Endometrial microvascular endothelial cells (primary cell): Measurements from ENCODE around the gene KAT2A. TPM values are rescaled to one million over a fixed set of nuclear protein-coding genes. Genes with fewer than 3 reads are reported as not detected.

Experiments
- in situ Hi-C: cut with HindIII; loops from 2 replicates; pipeline ENCODE4 v1.10.0; 2017; ENCODE audit warnings: low sequenced_read_pairs, low pct_unique_long_range_greater_than_20kb; ENCODE audit errors: inconsistent ontology term
- total RNA-seq: library from RNA; depleted of rRNA; stranded (reverse); fragments of >200 nt; gene quantifications from one replicate; pipeline ENCODE4 v1.2.3, GENCODE V29; 2015; ENCODE audit errors: inconsistent ontology term

Gene KAT2A
- total RNA-seq, 1 donor from 2014 or later = 15.9 TPM

DNA sequence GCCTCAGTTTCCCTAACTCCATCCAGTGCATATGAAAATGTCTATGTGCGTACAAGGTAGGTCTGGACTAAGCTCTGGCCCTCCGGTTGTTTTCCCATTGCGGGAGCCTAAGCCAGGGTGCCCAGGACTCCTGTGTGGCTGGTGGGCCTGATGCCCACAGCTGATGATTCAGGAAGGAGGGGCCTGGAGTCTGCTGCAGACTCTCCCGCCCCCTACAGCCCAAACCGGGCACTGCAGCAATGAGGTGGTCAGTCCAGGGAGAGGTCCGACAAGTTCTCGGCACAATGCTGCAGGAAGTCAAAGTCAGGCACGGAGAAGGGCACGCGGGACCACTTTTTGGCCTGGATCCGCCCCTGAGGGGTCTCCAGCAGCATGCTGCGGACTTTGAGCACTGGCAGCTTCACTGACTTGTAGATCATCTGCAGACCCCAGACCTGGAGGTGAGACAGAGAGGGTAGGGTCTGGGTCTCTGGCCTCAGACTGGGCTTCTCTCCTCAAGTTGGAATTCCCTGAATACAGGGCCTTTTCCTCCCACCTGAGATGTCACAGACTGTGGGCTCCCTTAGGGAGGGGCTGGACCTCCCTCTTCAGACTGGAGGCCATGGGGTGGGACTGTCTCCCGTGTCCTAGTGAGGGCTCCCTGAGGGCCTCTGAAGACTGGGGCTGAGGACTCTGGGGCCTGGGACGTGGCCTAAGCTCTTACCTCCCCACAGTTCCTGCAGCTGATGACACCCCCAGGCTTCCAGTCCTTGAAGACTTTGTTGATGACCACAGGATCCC lies 19.5 kb downstream of the KAT2A start:
- in situ Hi-C loops = loop anchor here (25.0 kb wide), 1 partner anchor 139 kb away; the partner anchor contains the start of gene CNP

DNA sequence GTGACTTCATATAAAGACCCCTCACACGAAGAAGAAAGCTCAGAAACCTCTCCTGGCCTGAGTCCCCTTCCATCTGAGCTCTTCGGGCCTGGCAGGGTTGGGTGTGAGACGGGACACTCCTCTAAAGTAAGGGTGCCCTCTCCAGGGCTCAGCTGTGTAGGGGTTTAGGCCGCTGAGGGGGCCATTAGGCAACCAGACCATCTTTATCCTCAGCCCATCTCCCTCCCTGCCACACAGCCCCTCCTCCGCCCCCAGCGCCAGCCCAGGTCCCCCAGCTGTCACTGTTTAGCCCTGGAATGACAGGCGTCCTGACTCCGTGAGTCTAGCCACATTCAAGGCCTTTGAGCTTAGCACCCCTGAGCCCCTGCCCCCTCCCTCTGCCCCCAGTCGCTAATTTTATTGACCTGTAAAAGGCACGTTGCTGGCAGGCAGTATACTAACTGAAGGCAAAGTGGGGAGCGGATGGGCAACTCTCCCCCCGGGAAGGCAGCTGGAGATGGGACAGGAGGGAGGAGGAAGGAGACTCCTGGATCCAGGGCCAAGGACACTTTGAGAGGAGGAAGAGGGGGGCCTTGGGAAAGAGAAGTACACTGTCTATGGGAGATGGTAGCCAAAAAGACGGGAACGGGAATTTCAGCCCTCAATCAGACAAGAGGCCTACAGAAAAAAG lies 22.3 kb downstream of the KAT2A start:
- in situ Hi-C loops = no loop called here

DNA sequence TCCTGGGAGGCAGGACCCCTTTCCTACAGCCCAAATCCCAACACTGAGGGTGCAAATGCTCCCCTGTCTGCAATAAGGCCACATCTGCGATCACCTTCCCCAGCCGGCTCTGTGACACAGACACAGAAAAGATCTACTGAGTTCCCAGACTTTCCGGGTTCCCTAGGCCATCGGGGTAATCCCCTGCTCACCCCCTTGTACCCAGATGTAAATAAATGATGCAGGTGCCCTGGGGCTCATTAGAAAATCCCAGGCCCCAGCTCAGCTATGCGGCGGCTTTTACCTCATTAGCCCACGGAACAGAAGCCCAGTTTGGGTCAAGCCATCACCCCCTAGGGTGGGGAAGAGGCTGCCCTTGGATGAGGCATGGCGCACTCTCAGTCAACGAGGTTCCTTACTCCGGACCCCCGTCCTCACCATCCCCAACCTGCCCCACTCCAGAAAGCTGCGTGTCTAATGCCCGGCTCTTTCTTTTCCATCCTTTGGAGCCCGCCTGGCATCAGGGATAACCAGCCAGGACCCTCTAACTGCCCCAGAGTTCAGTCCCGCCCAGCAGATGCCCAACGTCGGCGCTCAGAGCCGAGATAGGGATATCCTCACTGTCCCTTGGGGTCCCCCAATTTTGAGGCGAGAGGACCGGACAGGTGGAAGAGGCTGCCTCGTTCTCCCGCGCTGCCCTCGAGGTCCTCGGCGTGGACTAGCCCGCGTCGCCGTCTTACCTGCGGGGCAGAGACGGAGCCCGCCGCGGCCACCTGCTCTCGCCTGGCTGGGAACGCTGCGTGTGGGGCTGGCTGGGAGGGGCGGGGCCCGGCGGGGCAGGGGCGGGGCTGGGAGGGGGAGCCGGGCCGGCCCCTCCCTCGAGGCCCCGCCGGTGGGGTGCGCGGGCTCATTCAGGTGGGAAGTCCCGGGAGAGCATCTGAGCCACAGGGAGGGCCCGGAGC lies 23.2 kb downstream of the KAT2A start, which contains the start of gene ZNF385C:
TSS of gene ZNF385C (minus strand) at position 783 of the 941 bp plus-strand sequence. CDS start 35,417 bp downstream, outside the sequence.
- in situ Hi-C loops = no loop called here

GRCh38 chr17:42096360-42097111 lies 24.6 kb downstream of the KAT2A start:
- in situ Hi-C loops = no loop called here

DNA sequence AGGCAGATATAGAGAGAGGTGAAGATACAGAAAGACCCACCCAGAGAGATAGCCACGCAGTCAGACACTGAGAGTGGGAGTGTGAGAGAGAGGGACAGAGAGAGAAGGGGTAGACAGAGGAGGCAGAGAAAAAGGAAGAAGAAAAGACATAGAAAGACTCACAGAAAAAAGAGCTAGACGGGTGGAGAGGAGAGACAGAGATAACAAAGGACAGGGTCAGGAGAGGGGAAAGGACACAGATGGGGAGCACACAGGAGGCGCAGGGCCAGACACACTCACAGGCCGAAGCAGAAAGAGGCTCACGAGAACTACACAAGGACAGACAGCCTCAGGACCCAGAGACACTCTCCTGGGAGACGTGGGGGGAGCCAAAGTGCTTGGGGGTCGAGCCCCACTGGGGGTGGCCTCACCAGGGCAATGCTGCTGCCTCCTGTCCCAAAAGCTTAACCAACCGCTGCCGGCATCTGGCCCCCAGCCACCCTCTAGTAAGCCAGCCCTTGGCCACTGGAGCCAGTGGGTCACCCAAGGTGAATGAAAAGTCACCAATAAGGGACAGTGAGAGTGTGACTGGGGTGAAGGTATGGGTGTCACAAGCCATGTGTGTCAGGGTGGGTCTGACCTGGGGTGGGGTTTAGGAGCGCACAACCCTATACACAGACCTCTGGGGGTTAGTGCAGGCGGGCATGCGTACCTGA lies 26.6 kb downstream of the KAT2A start:
- in situ Hi-C loops = no loop called here

- in situ Hi-C loops = no loop called here
Observed at GRCh38 chr17:42092939-42093338, 28.2 kb downstream of the KAT2A start.

DNA sequence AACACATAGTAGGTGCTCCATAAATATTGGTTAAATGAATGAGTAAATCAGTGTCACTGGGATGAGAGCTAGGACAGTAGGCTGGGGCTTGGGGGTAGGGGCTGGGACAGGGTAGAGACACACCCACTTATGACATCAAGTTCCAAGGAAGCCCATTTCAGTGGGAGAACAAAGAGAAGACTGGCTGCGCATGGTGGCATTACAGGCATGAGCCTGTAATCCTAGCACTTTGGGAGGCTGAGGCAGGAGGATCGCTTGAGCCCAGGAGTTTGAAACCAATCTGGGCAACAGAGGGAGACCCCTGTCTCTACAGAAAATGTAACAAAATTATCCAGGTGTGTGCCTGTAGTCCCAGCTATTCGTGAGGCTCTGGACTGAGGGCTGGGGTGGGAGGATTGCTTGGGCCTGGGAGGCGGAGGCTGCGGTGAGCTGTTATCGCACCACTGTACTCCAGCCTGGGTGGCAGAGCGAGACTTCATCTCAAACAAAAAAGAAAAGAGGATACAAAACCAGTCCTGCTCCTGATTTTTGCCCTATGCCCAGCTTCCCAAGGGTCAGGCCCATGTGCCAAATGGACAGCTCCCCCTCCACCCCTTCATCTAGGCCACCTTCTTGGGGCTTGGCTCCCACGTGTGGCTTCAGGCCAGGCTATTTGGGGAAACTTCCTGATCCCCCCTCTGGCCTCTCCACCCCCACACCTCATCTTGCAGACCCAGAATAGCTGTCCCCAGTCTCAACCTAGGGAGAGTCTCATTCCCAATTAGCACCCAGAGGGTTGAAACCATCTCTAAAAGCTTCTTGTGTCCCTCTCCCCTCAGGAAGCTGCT lies 30.0 kb downstream of the KAT2A start:
- in situ Hi-C loops = no loop called here

DNA sequence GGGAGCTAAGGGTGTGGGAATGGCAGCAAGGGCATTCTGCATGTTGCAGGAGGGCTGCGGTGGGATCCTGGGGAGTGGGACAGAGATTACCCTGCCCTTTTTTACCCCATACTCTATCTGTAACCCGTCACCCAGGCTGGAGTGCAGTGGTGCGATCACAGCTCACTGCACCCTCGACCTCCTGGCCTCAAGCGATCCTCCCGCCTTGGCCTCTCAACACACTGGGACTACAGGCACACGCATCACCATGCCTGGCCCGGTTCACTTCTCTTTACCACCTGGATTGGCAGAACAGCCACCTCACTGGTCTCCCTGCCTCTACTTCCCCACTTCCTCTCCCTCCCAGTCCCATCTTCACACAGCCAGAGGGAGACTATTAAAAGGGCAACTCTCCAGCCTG lies 32.4 kb downstream of the KAT2A start:
- in situ Hi-C loops = no loop called here

DNA sequence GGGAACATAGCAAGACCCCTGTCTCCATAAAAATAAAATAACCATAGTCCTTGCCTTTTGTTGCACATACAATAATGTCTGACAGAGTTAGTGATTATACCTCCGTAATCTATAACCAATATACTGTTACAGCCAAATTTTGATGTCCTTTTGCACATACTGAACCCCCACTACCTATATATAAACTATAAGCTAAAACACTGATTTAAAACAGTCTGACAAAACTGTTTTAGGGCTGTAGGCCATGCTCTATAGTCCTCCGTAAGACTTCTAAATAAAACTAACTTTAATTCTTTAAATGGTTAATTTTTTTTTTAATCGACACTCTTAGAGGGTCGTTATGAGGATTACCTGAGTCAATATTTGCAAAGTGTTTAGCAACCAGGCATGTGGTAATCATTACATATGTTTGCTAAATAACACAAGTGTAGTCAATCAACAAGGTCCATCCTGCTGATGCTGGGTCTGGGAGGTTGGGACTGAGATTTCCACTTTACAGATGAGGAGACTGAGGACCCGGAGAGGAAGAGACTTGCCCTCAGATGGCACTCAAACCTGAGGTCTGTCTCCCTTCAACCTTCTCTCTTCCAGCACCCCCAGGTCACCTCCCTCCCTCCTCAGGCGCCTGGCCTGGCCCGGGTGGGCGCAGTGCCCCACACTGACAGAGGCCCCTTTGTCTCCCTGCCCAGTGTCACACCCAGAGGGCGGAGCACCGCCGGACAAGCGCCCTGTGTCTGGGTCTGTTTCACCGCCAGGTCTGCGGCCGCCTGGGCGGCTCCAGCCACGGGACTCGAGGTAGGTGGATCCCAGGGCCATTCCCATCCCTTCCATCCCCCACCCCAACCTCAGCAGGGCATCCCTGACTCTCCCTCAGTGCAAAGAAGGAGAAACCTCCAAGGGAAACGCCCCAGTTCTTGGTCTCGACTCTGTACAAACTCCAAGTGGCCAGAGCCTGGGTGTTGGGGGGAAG lies 33.1 kb downstream of the KAT2A start:
- in situ Hi-C loops = no loop called here

DNA sequence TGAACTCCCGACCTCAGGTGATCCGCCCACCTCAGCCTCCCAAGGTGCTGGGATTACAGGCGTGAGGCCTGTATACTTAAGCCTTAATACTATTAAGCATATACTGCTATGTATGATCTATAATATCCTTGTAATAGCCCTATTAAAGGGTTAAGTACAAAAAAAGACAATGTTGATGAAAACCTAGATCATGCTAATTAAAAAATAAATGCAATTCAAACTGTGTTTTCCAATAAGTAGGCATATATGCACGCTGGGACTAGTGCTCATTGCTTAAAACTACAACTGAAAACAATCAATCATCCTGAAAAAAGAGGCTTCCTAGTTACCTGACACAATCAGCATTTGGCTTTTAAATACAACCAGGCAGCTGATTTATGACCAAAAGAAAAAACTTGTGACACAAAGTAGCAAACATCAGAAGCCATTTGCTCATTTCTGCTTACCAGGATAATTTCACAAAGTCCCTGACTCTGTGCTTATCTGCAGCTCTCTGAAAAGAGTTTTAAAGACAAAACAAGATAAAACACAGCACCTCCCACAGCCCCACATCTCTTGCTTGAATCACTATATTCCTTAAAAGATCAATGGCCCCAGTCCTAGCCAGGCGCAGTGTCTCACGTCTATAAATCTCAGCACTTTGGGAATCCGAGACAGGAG lies 34.0 kb downstream of the KAT2A start:
- in situ Hi-C loops = no loop called here

DNA sequence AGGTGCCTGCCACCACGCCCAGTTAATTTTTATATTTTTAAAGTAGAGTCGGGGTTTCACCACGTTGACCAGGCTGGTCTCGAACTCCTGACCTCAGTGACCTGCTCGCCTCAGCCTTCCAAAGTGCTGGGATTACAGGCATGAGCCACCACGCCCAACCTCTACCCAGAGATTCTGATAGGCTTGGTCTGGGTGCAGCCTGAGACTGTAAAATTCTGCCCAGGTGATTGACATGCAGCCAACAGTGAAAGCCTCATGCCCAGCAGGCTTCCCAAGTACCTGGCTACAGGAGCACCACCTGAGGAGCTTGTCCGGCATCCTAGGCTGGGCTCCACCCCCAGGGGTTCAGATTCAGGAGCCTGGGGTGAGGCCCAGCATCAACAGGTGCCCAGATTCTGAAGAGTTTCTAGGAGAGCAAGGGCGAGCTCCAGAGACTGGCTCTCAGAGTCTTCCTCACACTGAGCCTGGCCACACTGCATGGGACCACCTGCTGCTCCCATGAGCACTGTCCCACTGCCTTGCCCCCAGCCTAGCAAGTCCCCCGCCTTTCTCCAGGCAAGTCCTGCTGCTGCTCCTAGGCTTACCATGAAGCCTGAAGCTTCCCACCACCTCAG lies 39.5 kb downstream of the KAT2A start:
- in situ Hi-C loops = no loop called here

- in situ Hi-C loops = no loop called here
Observed at GRCh38 chr17:42079541-42079940, 41.6 kb downstream of the KAT2A start.

- in situ Hi-C loops = no loop called here
Observed at GRCh38 chr17:42078396-42079043, 42.6 kb downstream of the KAT2A start.

GRCh38 chr17:42077755-42078154 lies 43.4 kb downstream of the KAT2A start:
- in situ Hi-C loops = no loop called here
